PC-3 (cell line): ENCODE measurements around the gene AKT1. TPM values are rescaled to one million over a fixed set of nuclear protein-coding genes. Genes with fewer than 3 reads are reported as not detected.

ENCODE experiments used
- ATAC-seq: fragments of 200-7000 bp; cut with Tn5 transposase; 2 replicates; pipeline ENCODE4 v1.9.1; 2020; ENCODE audit warnings: mild to moderate bottlenecking, moderate library complexity
- BruUV-seq: library from RNA; stranded (reverse); fragments of 400-500 nt; replicated peaks from 2 replicates; lab custom pipeline; 2021; lab: Mats Ljungman, UMichigan
- CTCF ChIA-PET: fragments of 300-600 bp; sonication (Branson Sonifier 250); formaldehyde crosslinking; loops from one replicate; lab custom pipeline; 2022; ENCODE audit warnings: antibody characterized with exemption; lab: Charles Lee
- POLR2A ChIA-PET: fragments of 300-600 bp; sonication (Branson Sonifier 250); formaldehyde crosslinking; loops from one replicate; lab custom pipeline; 2022; ENCODE audit warnings: antibody characterized with exemption; ENCODE audit not compliant: unreplicated experiment; lab: Charles Lee
- DNase-seq: peaks from one replicate; pipeline ENCODE4 v3.0.0-alpha.2; 2015
- H2AFZ ChIP-seq: fragments of 300-600 bp; sonication (generic); 2 replicates; pipeline ENCODE4 v1.6.0; 2016; ENCODE audit warnings: antibody characterized with exemption, low read length
- H3F3A ChIP-seq: fragments of 300-600 bp; sonication (generic); one replicate; pipeline ENCODE4 v1.6.0; 2017; ENCODE audit warnings: antibody characterized with exemption, low read length, control low read depth, mild to moderate bottlenecking; ENCODE audit not compliant: unreplicated experiment
- H3K27ac ChIP-seq: fragments of 300-600 bp; sonication (generic); 2 replicates; pipeline ENCODE4 v1.5.1; 2016; ENCODE audit warnings: mild to moderate bottlenecking, low read length
- H3K27me3 ChIP-seq: fragments of 300-600 bp; sonication (generic); 2 replicates; pipeline ENCODE4 v1.6.1; 2016; ENCODE audit warnings: low read length, mixed read lengths
- H3K36me3 ChIP-seq: fragments of 300-600 bp; sonication (generic); 2 replicates; pipeline ENCODE4 v1.6.1; 2016; ENCODE audit warnings: low read depth, mixed run types, low read length, mixed read lengths
- H3K4me1 ChIP-seq: fragments of 300-600 bp; sonication (generic); 2 replicates; pipeline ENCODE4 v1.5.1; 2016; ENCODE audit warnings: low read length; ENCODE audit not compliant: insufficient read depth
- H3K4me2 ChIP-seq: fragments of 300-600 bp; sonication (generic); 2 replicates; pipeline ENCODE4 v1.6.0; 2016; ENCODE audit warnings: low read length
- H3K4me3 ChIP-seq: fragments of 300-600 bp; sonication (generic); 2 replicates; pipeline ENCODE4 v1.5.1; 2016; ENCODE audit warnings: mild to moderate bottlenecking, low read length, mixed read lengths
- H3K79me2 ChIP-seq: fragments of 300-600 bp; sonication (generic); 2 replicates; pipeline ENCODE4 v1.6.1; 2017; ENCODE audit warnings: low read length, mixed read lengths
- H3K9ac ChIP-seq: fragments of 300-600 bp; sonication (generic); 2 replicates; pipeline ENCODE4 v1.6.0; 2016; ENCODE audit warnings: mild to moderate bottlenecking, low read length
- H3K9me2 ChIP-seq: fragments of 300-600 bp; sonication (generic); replicated peaks from 2 replicates; pipeline ENCODE4 v1.6.1; 2016; ENCODE audit warnings: mixed run types, low read length, mixed read lengths
- H3K9me3 ChIP-seq: fragments of 300-600 bp; sonication (generic); 2 replicates; pipeline ENCODE4 v1.6.1; 2016; ENCODE audit warnings: low read length, mixed read lengths
- H4K20me1 ChIP-seq: fragments of 300-600 bp; sonication (generic); 2 replicates; pipeline ENCODE4 v1.6.1; 2016; ENCODE audit warnings: low read length, mixed read lengths
- CTCF ChIP-seq: fragments of 300-600 bp; sonication (generic); conservative IDR thresholded peaks from 2 replicates; pipeline ENCODE4 v1.5.1; 2017; ENCODE audit warnings: antibody characterized with exemption, low read depth, mild to moderate bottlenecking, low read length
- EZH2 ChIP-seq: fragments of 300-600 bp; sonication (generic); IDR thresholded peaks from one replicate; pipeline ENCODE4 v1.6.1; 2017; ENCODE audit warnings: antibody characterized with exemption, mild to moderate bottlenecking, low read length; ENCODE audit not compliant: unreplicated experiment
- EZH2phosphoT487 ChIP-seq: fragments of 300-600 bp; sonication (generic); IDR thresholded peaks from 2 replicates; pipeline ENCODE4 v1.6.1; 2018; ENCODE audit warnings: mild to moderate bottlenecking, antibody characterized with exemption, low read length, borderline replicate concordance
- intact Hi-C: fragments of 100-400 bp; cut with micrococcal nuclease; formaldehyde crosslinking; loops from 2 replicates; pipeline ENCODE4 v1.9.0; 2023
- total RNA-seq: library from RNA; depleted of rRNA; stranded (reverse); fragments of >200 nt; gene quantifications from 2 replicates; pipeline ENCODE4 v1.2.3, GENCODE V29; 2014

The AKT1 gene
- total RNA-seq, 1 experiment from 2014 or later: 196 TPM

- Histone ChIP-seq H3K9me2 (no peaks in the 10 kb centered on the region), H3K27ac (no peak overlapping the region), H3K9me3 (no peaks in the 10 kb centered on the region), H3F3A (no peaks in the 10 kb centered on the region), H3K4me3 (no peak overlapping the region), H3K27me3 (no peaks in the 10 kb centered on the region), H3K9ac (no peak overlapping the region), H3K4me1 (peaks cover 9% of the 10 kb centered on the region; the same call in 1 of the 2 replicates), H4K20me1 (no peaks in the 10 kb centered on the region), H2AFZ (no peak overlapping the region), H3K79me2 (no peaks in the 10 kb centered on the region), H3K36me3 (no peaks in the 10 kb centered on the region), H3K4me2 (no peak overlapping the region)
- no peak for DNase-seq
- ATAC-seq: no peak
- intact Hi-C loops: no loop called here
- TF ChIP-seq EZH2phosphoT487: no peak
- TF ChIP-seq CTCF: no peak
- TF ChIP-seq EZH2: no peak
- POLR2A ChIA-PET: no interaction called here
- no TSS peak for BruUV-seq
- CTCF ChIA-PET: no interaction called here
Observed at GRCh38 chr14:104741803-104742251, 53.7 kb downstream of the AKT1 start.

GRCh38 chr14:104741108-104741802, 54.3 kb downstream of the AKT1 start:
- H3K79me2 ChIP-seq: no peaks in the 10 kb centered on the region
- DNase-seq (no peak), ATAC-seq (no peak)
- no peak overlapping the region for H3K4me2 ChIP-seq
- no peaks in the 10 kb centered on the region for H4K20me1 ChIP-seq
- H3K4me1 ChIP-seq: peaks cover 6% of the 10 kb centered on the region; the same call in 1 of the 2 replicates
- ChIA-PET POLR2A (no interaction called here), CTCF (no interaction called here)
- no peaks in the 10 kb centered on the region for H3K9me2 ChIP-seq
- H2AFZ ChIP-seq: no peak overlapping the region
- BruUV-seq: no TSS peak
- no peaks in the 10 kb centered on the region for H3K36me3 ChIP-seq
- intact Hi-C loops: no loop called here
- H3K27ac ChIP-seq: no peak overlapping the region
- TF ChIP-seq CTCF (no peak), EZH2 (no peak), EZH2phosphoT487 (no peak)
- no peaks in the 10 kb centered on the region for H3K27me3 ChIP-seq
- no peaks in the 10 kb centered on the region for H3K9me3 ChIP-seq
- no peak overlapping the region for H3K9ac ChIP-seq
- no peaks in the 10 kb centered on the region for H3F3A ChIP-seq
- no peak overlapping the region for H3K4me3 ChIP-seq
